ENCODE measurements around the gene ESYT2. TPM values are rescaled to one million over a fixed set of nuclear protein-coding genes. Genes with fewer than 3 reads are reported as not detected.
A peak's percentile ranks its signal among the peaks of the same experiment; 100 is the strongest.

The ESYT2 gene
- total RNA-seq, 1 experiment from 2014 or later, result 39.0 TPM

DNA sequence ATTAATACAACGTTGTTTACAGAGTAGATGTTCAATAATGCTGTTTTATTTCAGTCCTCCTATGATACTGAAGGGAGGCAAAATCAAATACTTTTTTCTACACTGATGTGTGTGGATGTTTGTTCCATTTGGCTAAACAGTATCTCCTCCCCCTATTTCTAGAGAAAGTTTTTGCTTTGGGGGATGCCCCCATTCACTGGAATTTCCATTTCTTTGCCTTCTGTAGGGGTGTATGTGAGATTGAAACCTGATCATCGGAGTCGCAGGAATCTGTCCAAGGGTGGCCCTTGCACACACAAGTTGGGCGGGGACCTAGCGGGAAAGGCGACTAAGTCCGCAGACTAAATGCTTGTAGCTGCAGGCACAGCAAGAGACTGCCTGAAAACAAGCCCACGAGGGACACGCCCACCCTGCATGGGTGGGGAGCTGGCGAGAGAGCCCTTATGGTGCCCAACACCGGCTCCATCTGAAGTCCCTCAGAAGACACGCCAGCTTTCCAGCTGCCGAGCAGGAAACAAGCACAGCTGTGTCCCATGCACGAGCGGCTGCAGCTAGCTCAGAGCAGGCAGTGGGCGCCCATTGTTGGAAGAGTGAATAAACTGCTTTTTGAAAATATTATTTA, 58.0 kb downstream of the ESYT2 start:
- TF ChIP-seq, protein P1, sequence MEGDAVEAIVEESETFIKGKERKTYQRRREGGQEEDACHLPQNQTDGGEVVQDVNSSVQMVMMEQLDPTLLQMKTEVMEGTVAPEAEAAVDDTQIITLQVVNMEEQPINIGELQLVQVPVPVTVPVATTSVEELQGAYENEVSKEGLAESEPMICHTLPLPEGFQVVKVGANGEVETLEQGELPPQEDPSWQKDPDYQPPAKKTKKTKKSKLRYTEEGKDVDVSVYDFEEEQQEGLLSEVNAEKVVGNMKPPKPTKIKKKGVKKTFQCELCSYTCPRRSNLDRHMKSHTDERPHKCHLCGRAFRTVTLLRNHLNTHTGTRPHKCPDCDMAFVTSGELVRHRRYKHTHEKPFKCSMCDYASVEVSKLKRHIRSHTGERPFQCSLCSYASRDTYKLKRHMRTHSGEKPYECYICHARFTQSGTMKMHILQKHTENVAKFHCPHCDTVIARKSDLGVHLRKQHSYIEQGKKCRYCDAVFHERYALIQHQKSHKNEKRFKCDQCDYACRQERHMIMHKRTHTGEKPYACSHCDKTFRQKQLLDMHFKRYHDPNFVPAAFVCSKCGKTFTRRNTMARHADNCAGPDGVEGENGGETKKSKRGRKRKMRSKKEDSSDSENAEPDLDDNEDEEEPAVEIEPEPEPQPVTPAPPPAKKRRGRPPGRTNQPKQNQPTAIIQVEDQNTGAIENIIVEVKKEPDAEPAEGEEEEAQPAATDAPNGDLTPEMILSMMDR (conservative IDR thresholded peaks at IDR 0.05), result no peak
- H4K5ac ChIP-seq (ENCODE audit: insufficient read length, low read depth, low read length), result no peak overlapping the region
- no peak overlapping the region for H2BK5ac ChIP-seq (ENCODE audit: insufficient read length, low read length)
- H3K4me2 ChIP-seq (ENCODE audit: insufficient read depth, insufficient read length, low read length), result no peak overlapping the region
- H2BK20ac ChIP-seq (ENCODE audit: low read depth, low read length, poor library complexity, severe bottlenecking), result no peak overlapping the region
- H3K23me2 ChIP-seq (ENCODE audit: insufficient read length, low read depth, low read length, poor library complexity, severe bottlenecking), result no peaks in the 10 kb centered on the region
- no peak overlapping the region for H4K91ac ChIP-seq (ENCODE audit: insufficient read length, low read depth, low read length)
- H3T11ph ChIP-seq (ENCODE audit: low read length), result no peak overlapping the region
- no peak overlapping the region for H3K23ac ChIP-seq (ENCODE audit: insufficient read length, low read depth, low read length)
- H3K9ac ChIP-seq (ENCODE audit: extremely low read depth, insufficient read length, low read length), result no peak overlapping the region
- no peak overlapping the region for H4K8ac ChIP-seq (replicated peaks; ENCODE audit: insufficient read length, low read depth, low read length)
- H3K79me1 ChIP-seq (ENCODE audit: insufficient read depth, low read depth, low read length, poor library complexity, severe bottlenecking), result no peaks in the 10 kb centered on the region
- Mint-ChIP-seq H3K27ac (peak overlapping the region in 1 of 3 experiments; percentile 42; a peak in 2 of 7 replicates), H3K4me3 (no peak overlapping the region), H3K27me3 (ENCODE audit: low read depth) (no peaks in the 10 kb centered on the region), H3K9me3 (no peaks in the 10 kb centered on the region), H3K4me1 (peaks cover 3 to 4% of the 10 kb centered on the region in 2 experiments; a peak in 1 of 4 replicates), H3K36me3 (ENCODE audit: insufficient read depth in 1 of 3, low read depth in 3 of 3) (peaks cover 15 to 30% (median 23%) of the 10 kb centered on the region in 3 experiments; a peak in 6 of 7 replicates)
- no peak for DNase-seq
- H2AFZ ChIP-seq (ENCODE audit: low read length), result no peak overlapping the region
- no peak overlapping the region for H3K56ac ChIP-seq (ENCODE audit: insufficient read length, low read depth, low read length)
- H4K20me1 ChIP-seq (ENCODE audit: control insufficient read depth, insufficient read depth, insufficient read length), result no peaks in the 10 kb centered on the region
- no peak overlapping the region for H2BK12ac ChIP-seq (ENCODE audit: insufficient read length, low read depth, low read length)
- no peaks in the 10 kb centered on the region for H3K9me3 ChIP-seq (ENCODE audit: control insufficient read depth, low read depth, low read length)
- H3K4me1 ChIP-seq (ENCODE audit: insufficient read depth, low read length), result no peaks in the 10 kb centered on the region
- H2BK15ac ChIP-seq (ENCODE audit: low read depth, low read length), result no peak overlapping the region
- H3K79me2 ChIP-seq (ENCODE audit: insufficient read depth, low read length), result no peaks in the 10 kb centered on the region
- no peak overlapping the region for H2BK120ac ChIP-seq (ENCODE audit: low read depth, low read length, poor library complexity, severe bottlenecking)
- H3K4ac ChIP-seq (ENCODE audit: low read depth, low read length), result no peak overlapping the region
- no peak overlapping the region for H3K18ac ChIP-seq (ENCODE audit: insufficient read length, low read depth, low read length)
- no CpG with 5 or more reads among the region's 16 CpGs for WGBS (ENCODE audit: extremely low coverage, insufficient read length, low lambda C conversion rate)
- H3K14ac ChIP-seq (ENCODE audit: insufficient read depth, low read length), result no peak overlapping the region
- H2AK5ac ChIP-seq (ENCODE audit: insufficient read length, low read length), result no peak overlapping the region
- H3K27me3 ChIP-seq (ENCODE audit: insufficient read depth, low read length), result no peaks in the 10 kb centered on the region
- no peak overlapping the region for H3K27ac ChIP-seq (ENCODE audit: insufficient read length, low read depth, low read length)
